ENCODE results near the gene ESR1.

The ESR1 gene

DNA sequence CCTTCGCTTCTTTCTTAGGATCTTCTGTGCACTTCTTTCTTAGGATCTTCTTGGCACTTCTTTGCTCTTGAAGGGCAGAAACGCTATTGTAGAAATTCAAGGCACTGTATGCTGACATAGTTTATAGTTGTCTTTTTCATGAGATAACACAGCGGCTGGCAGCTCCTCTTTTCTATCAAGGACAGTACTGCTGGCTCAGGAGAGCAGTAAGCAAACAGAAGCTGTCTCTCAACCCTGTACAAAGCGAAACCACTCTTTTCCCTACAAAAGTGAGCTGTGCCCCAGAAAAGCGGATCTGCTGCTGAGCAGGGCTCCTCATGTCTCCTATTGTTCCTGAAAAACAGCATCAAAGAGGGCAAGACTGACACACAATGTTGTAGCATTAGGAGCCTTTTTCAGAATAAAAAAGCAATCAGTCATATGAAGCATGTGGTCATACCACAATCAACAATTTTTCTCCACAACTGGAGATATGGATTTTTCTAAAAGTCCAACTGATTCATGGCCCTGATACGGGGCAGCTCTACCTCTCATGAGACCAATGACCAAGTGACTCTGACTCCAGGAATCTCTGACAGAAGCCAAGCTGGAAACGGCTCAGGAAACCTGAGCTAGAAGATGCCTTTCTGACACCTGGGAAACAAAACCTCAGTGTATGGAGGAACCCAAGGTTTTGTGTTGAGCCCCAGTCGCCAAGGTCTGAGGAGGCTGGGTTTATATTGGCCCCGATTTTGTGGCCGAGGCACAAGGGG, 255.9 kb downstream of the ESR1 start:
- Histone ChIP-seq H3K27ac (no peak overlapping the region), H2AFZ (ENCODE audit: low read depth) (no peak overlapping the region), H4K20me1 (ENCODE audit: insufficient read depth) (no peaks in the 10 kb centered on the region), H3K79me2 (ENCODE audit: insufficient read depth, low read depth) (no peaks in the 10 kb centered on the region), H3K27me3 (ENCODE audit: insufficient read depth, low read depth) (no peaks in the 10 kb centered on the region), H3K4me1 (ENCODE audit: low read depth, poor library complexity, severe bottlenecking) (no peaks in the 10 kb centered on the region), H3K4me2 (no peak overlapping the region), H3K9ac (no peak overlapping the region), H3K36me3 (ENCODE audit: insufficient read depth) (no peaks in the 10 kb centered on the region), H3K4me3 (IDR thresholded peaks at IDR 0.05; ENCODE audit: insufficient read depth, low read depth, low read length) (no peak overlapping the region)
- TF ChIP-seq, protein P1, sequence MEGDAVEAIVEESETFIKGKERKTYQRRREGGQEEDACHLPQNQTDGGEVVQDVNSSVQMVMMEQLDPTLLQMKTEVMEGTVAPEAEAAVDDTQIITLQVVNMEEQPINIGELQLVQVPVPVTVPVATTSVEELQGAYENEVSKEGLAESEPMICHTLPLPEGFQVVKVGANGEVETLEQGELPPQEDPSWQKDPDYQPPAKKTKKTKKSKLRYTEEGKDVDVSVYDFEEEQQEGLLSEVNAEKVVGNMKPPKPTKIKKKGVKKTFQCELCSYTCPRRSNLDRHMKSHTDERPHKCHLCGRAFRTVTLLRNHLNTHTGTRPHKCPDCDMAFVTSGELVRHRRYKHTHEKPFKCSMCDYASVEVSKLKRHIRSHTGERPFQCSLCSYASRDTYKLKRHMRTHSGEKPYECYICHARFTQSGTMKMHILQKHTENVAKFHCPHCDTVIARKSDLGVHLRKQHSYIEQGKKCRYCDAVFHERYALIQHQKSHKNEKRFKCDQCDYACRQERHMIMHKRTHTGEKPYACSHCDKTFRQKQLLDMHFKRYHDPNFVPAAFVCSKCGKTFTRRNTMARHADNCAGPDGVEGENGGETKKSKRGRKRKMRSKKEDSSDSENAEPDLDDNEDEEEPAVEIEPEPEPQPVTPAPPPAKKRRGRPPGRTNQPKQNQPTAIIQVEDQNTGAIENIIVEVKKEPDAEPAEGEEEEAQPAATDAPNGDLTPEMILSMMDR (conservative IDR thresholded peaks at IDR 0.05; ENCODE audit: low read depth, low read length): no peak

DNA sequence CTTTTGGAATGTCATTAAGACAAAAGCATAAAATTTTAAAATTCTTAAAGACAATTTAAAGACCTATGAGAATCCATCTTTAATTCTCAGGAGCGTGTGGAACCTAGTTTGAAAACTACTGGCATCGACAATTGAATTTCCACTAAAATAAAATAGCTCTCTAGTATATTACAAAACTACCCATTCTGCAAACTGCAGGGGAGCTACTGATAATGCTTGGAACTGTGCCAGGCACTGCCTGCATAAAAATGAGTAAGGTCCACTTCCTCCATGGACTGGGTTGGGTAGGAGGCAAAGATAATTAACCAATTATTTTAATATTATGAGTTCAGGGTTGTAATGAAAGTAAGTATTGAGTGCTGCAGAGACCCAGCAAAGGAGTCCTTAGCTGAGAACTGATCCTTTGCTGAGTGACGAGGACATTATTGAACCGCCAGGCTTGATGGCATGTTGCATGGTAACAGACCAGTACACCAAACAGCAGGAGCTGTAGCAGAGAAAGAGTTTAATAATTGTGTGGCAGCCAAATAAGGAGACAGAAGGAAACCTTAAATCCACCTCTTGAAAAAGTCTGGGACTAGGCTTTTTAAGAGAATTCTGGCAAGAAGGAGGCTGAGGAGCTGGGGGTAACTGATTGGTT, 261.3 kb downstream of the ESR1 start:
- Histone ChIP-seq H4K20me1 (ENCODE audit: insufficient read depth) (no peaks in the 10 kb centered on the region), H2AFZ (ENCODE audit: low read depth) (no peak overlapping the region), H3K79me2 (ENCODE audit: insufficient read depth, low read depth) (no peaks in the 10 kb centered on the region), H3K4me3 (IDR thresholded peaks at IDR 0.05; ENCODE audit: insufficient read depth, low read depth, low read length) (no peak overlapping the region), H3K4me2 (no peak overlapping the region), H3K36me3 (ENCODE audit: insufficient read depth) (no peaks in the 10 kb centered on the region), H3K27ac (no peak overlapping the region), H3K9ac (no peak overlapping the region), H3K27me3 (ENCODE audit: insufficient read depth, low read depth) (no peaks in the 10 kb centered on the region), H3K4me1 (ENCODE audit: low read depth, poor library complexity, severe bottlenecking) (no peaks in the 10 kb centered on the region)
- TF ChIP-seq, protein P1 (conservative IDR thresholded peaks at IDR 0.05; ENCODE audit: low read depth, low read length): no peak

DNA sequence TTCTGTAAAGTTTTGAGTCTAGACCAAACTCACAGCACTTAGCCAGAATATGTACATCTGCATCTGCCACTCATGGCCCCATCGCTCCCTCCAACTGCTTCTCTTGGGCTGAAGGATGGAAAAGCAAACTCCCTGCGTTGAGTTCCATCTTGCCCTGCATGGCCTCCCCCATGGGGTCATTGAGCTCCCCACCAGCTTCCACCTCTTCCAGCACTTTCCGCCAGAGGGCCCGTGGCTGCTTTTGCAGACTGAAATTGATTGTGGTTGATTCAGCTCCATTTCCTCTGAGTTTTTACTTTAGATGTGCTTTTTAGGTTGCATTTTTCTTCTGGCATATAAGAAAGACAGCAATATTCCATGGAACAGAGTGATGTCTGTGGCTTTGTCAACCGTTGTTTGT, 263.1 kb downstream of the ESR1 start:
- H2AFZ ChIP-seq (ENCODE audit: low read depth): no peak overlapping the region
- 0 out of 2 replicates have a peak, but pooled peaks cover 4% of the 10 kb centered on the region for H4K20me1 ChIP-seq (ENCODE audit: insufficient read depth)
- no peaks in the 10 kb centered on the region for H3K4me1 ChIP-seq (ENCODE audit: low read depth, poor library complexity, severe bottlenecking)
- H3K27me3 ChIP-seq (ENCODE audit: insufficient read depth, low read depth): no peaks in the 10 kb centered on the region
- H3K79me2 ChIP-seq (ENCODE audit: insufficient read depth, low read depth): no peaks in the 10 kb centered on the region
- H3K4me3 ChIP-seq (IDR thresholded peaks at IDR 0.05; ENCODE audit: insufficient read depth, low read depth, low read length): no peak overlapping the region
- TF ChIP-seq, protein P1 (conservative IDR thresholded peaks at IDR 0.05; ENCODE audit: low read depth, low read length): no peak
- no peaks in the 10 kb centered on the region for H3K36me3 ChIP-seq (ENCODE audit: insufficient read depth)
- H3K4me2 ChIP-seq: no peak overlapping the region
- no peak overlapping the region for H3K27ac ChIP-seq
- H3K9ac ChIP-seq: no peak overlapping the region

DNA sequence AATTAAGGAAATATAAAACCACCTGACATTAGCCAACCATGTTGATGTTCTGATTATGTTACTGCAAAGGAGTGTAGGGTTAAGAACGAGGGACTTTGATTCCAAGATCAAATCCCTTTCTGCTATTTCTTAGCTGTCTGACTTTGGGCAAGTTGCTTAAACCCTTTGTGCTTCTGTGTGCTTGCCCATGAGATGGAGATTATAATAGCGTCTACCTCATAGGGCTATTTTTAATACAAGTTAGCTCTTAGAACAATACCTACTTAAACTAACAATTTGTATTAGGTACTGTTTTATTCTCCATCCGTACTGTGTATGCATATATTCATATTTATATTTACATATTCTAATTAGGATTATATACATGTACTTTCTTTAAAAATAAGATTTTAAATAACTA, 263.8 kb downstream of the ESR1 start:
- Histone ChIP-seq H4K20me1 (ENCODE audit: insufficient read depth) (0 out of 2 replicates have a peak, but pooled peaks cover 4% of the 10 kb centered on the region), H2AFZ (ENCODE audit: low read depth) (no peak overlapping the region), H3K36me3 (ENCODE audit: insufficient read depth) (no peaks in the 10 kb centered on the region), H3K79me2 (ENCODE audit: insufficient read depth, low read depth) (no peaks in the 10 kb centered on the region), H3K4me2 (no peak overlapping the region), H3K27me3 (ENCODE audit: insufficient read depth, low read depth) (no peaks in the 10 kb centered on the region), H3K4me1 (ENCODE audit: low read depth, poor library complexity, severe bottlenecking) (no peaks in the 10 kb centered on the region), H3K9ac (no peak overlapping the region), H3K27ac (no peak overlapping the region), H3K4me3 (IDR thresholded peaks at IDR 0.05; ENCODE audit: insufficient read depth, low read depth, low read length) (no peak overlapping the region)
- TF ChIP-seq, protein P1 (conservative IDR thresholded peaks at IDR 0.05; ENCODE audit: low read depth, low read length): no peak

Data from KMS-11 (cell line).